Hepatocyte (in vitro differentiated cells): ENCODE data around the gene CCL27. TPM values are rescaled to one million over a fixed set of nuclear protein-coding genes. Genes with fewer than 3 reads are reported as not detected.

Experiments used
- DNase-seq: peaks from one replicate; pipeline ENCODE4 v3.0.0-alpha.2; 2016; ENCODE audit warnings: low spot score
- H2AFZ ChIP-seq: fragments of 200-600 bp; sonication (generic); 2 replicates; pipeline ENCODE4 v1.6.0; 2016; ENCODE audit warnings: antibody characterized with exemption, mild to moderate bottlenecking
- H3K27ac ChIP-seq: fragments of 200-600 bp; sonication (generic); 2 replicates; pipeline ENCODE4 v1.5.1; 2016; ENCODE audit warnings: mild to moderate bottlenecking
- H3K27me3 ChIP-seq: fragments of 200-600 bp; sonication (generic); 2 replicates; pipeline ENCODE4 v1.6.1; 2016
- H3K36me3 ChIP-seq: fragments of 200-600 bp; sonication (generic); replicated peaks from 2 replicates; pipeline ENCODE4 v1.5.1; 2016; ENCODE audit warnings: low read depth; ENCODE audit not compliant: insufficient read depth
- H3K4me1 ChIP-seq: fragments of 200-600 bp; sonication (generic); 2 replicates; pipeline ENCODE4 v1.5.1; 2016; ENCODE audit warnings: mild to moderate bottlenecking, moderate library complexity; ENCODE audit not compliant: insufficient read depth
- H3K4me2 ChIP-seq: fragments of 200-600 bp; sonication (generic); 2 replicates; pipeline ENCODE4 v1.6.0; 2016
- H3K4me3 ChIP-seq: fragments of 200-600 bp; sonication (generic); 2 replicates; pipeline ENCODE4 v1.5.1; 2016; ENCODE audit warnings: mild to moderate bottlenecking
- H3K79me2 ChIP-seq: fragments of 200-600 bp; sonication (generic); 2 replicates; pipeline ENCODE4 v1.6.0; 2017; ENCODE audit warnings: mild to moderate bottlenecking
- H3K9me2 ChIP-seq: fragments of 200-600 bp; sonication (generic); replicated peaks from 2 replicates; pipeline ENCODE4 v1.6.0; 2017; ENCODE audit warnings: mild to moderate bottlenecking; ENCODE audit not compliant: insufficient read depth
- H3K9me3 ChIP-seq: fragments of 200-600 bp; sonication (generic); 2 replicates; pipeline ENCODE4 v1.5.1; 2016; ENCODE audit warnings: low read depth, mild to moderate bottlenecking
- H4K20me1 ChIP-seq: fragments of 200-600 bp; sonication (generic); 2 replicates; pipeline ENCODE4 v1.6.0; 2016; ENCODE audit warnings: mild to moderate bottlenecking; ENCODE audit not compliant: insufficient read depth, poor library complexity, severe bottlenecking
- CTCF ChIP-seq: fragments of 200-600 bp; sonication (generic); IDR thresholded peaks from 2 replicates; pipeline ENCODE4 v1.5.1; 2016; ENCODE audit warnings: antibody characterized with exemption, mild to moderate bottlenecking; ENCODE audit not compliant: poor library complexity
- EZH2 ChIP-seq: fragments of 200-600 bp; sonication (generic); IDR thresholded peaks from 2 replicates; pipeline ENCODE4 v1.6.1; 2016; ENCODE audit warnings: antibody characterized with exemption, mild to moderate bottlenecking, borderline replicate concordance
- EZH2phosphoT487 ChIP-seq: fragments of 200-600 bp; sonication (generic); IDR thresholded peaks from one replicate; pipeline ENCODE4 v1.6.1; 2018; ENCODE audit warnings: antibody characterized with exemption, mild to moderate bottlenecking, low read depth, moderate library complexity; ENCODE audit not compliant: unreplicated experiment, severe bottlenecking
- WGBS: methylation state at CpG from one replicate; pipeline ENCODE4 v1.1.6; 2016; ENCODE audit warnings: low lambda C conversion rate; ENCODE audit errors: missing lambda C conversion rate; 5-methylcytosine and 5-hydroxymethylcytosine counted together
- polyA plus RNA-seq: library from polyadenylated mRNA; unstranded; fragments of >200 nt; fragmentation: Nextera tagmentation; extraction: Ambion mirVana; gene quantifications from 2 replicates; pipeline ENCODE4 v1.2.1, GENCODE V29; 2016
- total RNA-seq: library from RNA; depleted of rRNA; stranded (reverse); fragments of >200 nt; gene quantifications from 2 replicates; pipeline ENCODE4 v1.2.3, GENCODE V29; 2014

Gene CCL27
- total and polyA plus RNA-seq, 2 experiments from 2014 or later, result not detected

DNA sequence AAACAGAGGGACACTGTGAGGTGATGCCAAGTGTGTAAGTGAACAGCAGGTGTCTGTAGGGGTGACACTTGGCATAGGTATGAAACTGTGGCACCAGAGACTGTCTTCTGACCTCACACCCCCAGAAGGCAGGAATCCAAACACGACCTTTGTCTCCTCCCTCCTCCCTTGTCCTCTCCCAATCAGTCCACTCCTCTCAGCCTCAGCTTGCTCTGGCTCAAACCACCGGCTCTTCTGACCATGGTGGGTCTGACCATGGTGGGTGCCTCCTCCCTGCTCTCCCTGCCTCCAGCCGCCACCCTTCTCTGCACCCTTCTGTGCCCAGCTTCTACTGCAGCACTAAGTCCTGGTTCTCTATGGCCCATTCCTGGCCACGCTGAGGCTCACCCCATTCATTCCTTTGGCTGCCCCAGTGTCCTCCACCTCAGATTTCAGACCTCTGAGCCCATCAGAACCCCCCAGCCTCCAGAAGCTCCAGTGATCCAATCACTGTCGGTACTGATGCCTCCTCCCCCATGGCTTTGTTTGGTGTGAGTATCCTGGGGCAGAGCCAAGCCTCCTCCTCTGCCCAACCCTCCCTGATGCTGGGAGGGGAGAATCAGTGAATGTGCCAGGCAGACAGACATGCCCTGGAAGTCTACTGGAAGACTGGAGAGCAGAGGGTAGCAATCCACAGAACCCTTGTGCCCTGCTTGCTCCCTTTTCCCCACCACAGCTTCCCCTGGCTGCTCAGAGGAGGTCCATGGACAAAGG is 31.9 kb downstream of the CCL27 start:
- 45% methylated on average over 5 of the region's 5 CpGs for WGBS
- DNase-seq, result no peak

GRCh38 chr9:34629491-34629808 is 33.0 kb downstream of the CCL27 start:
- Histone ChIP-seq H3K4me2 (peak overlapping the region; percentile 97), H3K9me3 (no peaks in the 10 kb centered on the region), H3K27me3 (peaks cover 64% of the 10 kb centered on the region), H3K36me3 (no peaks in the 10 kb centered on the region), H3K79me2 (no peaks in the 10 kb centered on the region), H4K20me1 (no peaks in the 10 kb centered on the region), H3K9me2 (no peaks in the 10 kb centered on the region), H3K27ac (no peak overlapping the region), H3K4me3 (no peak overlapping the region), H2AFZ (no peak overlapping the region), H3K4me1 (peaks cover 4% of the 10 kb centered on the region)
- TF ChIP-seq EZH2 (no peak), CTCF (no peak)
- no peak for DNase-seq
- WGBS, result 48% methylated on average over 5 of the region's 5 CpGs

More for the DNA sequence above, 31.9 kb downstream of the CCL27 start:
- Histone ChIP-seq H3K27me3 (peaks cover 52% of the 10 kb centered on the region), H2AFZ (no peak overlapping the region), H3K27ac (no peak overlapping the region), H3K4me3 (no peak overlapping the region), H3K79me2 (no peaks in the 10 kb centered on the region), H3K9me3 (no peaks in the 10 kb centered on the region), H3K36me3 (no peaks in the 10 kb centered on the region), H3K4me1 (peaks cover 4% of the 10 kb centered on the region), H3K4me2 (no peak overlapping the region), H4K20me1 (no peaks in the 10 kb centered on the region), H3K9me2 (no peaks in the 10 kb centered on the region)
- TF ChIP-seq EZH2phosphoT487, result no peak
- TF ChIP-seq EZH2, result no peak
- TF ChIP-seq CTCF, result no peak

DNA sequence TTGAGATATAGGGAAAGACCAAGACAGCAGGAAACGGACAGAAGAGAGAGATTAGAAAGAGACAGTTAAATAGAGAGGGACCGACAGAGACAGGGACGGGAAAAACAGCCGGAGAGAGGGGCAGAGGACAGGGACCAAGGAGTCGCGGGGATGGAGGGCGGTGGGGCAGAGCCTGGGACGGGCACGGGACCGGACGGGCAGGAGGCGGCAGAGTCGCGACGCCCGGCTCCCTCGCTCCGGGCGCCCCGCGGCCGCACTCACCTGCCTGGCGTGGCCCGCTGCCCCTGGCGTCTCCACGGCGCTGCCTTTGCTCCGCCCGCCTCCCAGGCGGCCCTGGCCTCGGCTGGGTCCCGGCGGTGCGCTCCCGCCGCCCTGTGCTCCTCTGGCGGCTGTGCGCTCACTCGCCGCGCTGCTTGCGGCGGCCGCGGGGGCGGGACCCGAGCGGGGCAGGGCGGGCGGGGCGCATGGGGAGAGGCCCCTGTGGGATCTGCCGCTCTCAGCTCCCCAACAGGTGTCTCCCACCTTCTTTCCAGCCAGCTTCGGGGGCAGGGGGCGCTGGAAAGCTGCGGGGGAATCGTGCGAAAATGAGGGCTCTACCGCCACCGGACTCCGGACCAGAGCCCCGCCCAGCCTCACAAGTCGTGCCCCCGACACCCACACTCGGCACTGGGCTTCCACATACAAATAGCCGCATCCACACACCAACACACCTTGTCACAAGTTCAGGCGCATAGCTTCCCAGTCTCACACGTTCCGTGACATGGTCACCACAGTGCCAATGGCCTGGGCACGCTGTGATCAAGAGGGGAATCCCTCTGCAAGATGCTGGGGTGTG is 33.6 kb downstream of the CCL27 start, which contains the start of gene ARID3C:
TSS of gene ARID3C (minus strand) at position 411 of the 835 bp plus-strand sequence. CDS start 1,052 bp downstream, outside the sequence.
- H3K9me3 ChIP-seq, result no peaks in the 10 kb centered on the region
- H4K20me1 ChIP-seq, result no peaks in the 10 kb centered on the region
- H3K9me2 ChIP-seq, result no peaks in the 10 kb centered on the region
- H3K27me3 ChIP-seq, result peaks cover 69% of the 10 kb centered on the region
- no peak within 1 kb of the TSS for H3K27ac ChIP-seq
- no peaks in the 10 kb centered on the region for H3K79me2 ChIP-seq
- H2AFZ ChIP-seq, result no peak within 1 kb of the TSS
- no peaks in the 10 kb centered on the region for H3K36me3 ChIP-seq
- peak within 1 kb of the TSS; percentile 97 for H3K4me2 ChIP-seq
- no peak for TF ChIP-seq EZH2phosphoT487
- peak; percentile 47 for TF ChIP-seq EZH2
- peaks cover 4% of the 10 kb centered on the region for H3K4me1 ChIP-seq
- DNase-seq, result peak; percentile 74
- WGBS, result 5% methylated on average over 27 of the region's 69 CpGs
- peak within 1 kb of the TSS; percentile 23 for H3K4me3 ChIP-seq
